A673 (cell line): ENCODE data around the gene SEPTIN1. TPM values are rescaled to one million over a fixed set of nuclear protein-coding genes. Genes with fewer than 3 reads are reported as not detected.
"Not testable (repeated sequence)": the region's sequence is repeated elsewhere in the genome, so short reads cannot be mapped to it uniquely, and the experiment has no call there.

Experiments
- BruUV-seq: library from RNA; stranded (reverse); fragments of 400-500 nt; replicated peaks from 2 replicates; lab custom pipeline; 2021; lab: Mats Ljungman, UMichigan
- CTCF ChIA-PET: fragments of 300-600 bp; sonication (Branson Sonifier 250); formaldehyde crosslinking; loops from one replicate; lab custom pipeline; 2022; ENCODE audit warnings: antibody characterized with exemption; lab: Charles Lee
- POLR2A ChIA-PET: fragments of 300-600 bp; sonication (Branson Sonifier 250); formaldehyde crosslinking; loops from one replicate; lab custom pipeline; 2022; ENCODE audit warnings: antibody characterized with exemption; ENCODE audit not compliant: low non-redundant PET; lab: Charles Lee
- DNase-seq: peaks from one replicate; pipeline ENCODE4 v3.0.0-alpha.2; 2015; ENCODE audit warnings: low spot score
- H3K27ac ChIP-seq: fragments of 200-600 bp; sonication (generic); 2 replicates; pipeline ENCODE4 v1.5.1; 2016; ENCODE audit warnings: mixed run types, low read depth, mild to moderate bottlenecking, mixed read lengths, antibody characterized with exemption, low read length; ENCODE audit not compliant: poor library complexity, severe bottlenecking
- H3K27me3 ChIP-seq: fragments of 200-600 bp; sonication (generic); replicated peaks from 2 replicates; pipeline ENCODE4 v1.6.1; 2017; ENCODE audit warnings: mixed run types, low read depth, mild to moderate bottlenecking, mixed read lengths, antibody characterized with exemption, low read length; ENCODE audit not compliant: insufficient read depth, poor library complexity
- H3K36me3 ChIP-seq: fragments of 200-600 bp; sonication (generic); 2 replicates; pipeline ENCODE4 v1.6.1; 2016; ENCODE audit warnings: mixed run types, mild to moderate bottlenecking, mixed read lengths, antibody characterized with exemption, low read length; ENCODE audit not compliant: insufficient read depth, poor library complexity, severe bottlenecking
- H3K4me1 ChIP-seq: fragments of 200-600 bp; sonication (generic); 2 replicates; pipeline ENCODE4 v1.6.1; 2017; ENCODE audit warnings: mixed run types, mild to moderate bottlenecking, mixed read lengths, antibody characterized with exemption, low read length; ENCODE audit not compliant: insufficient read depth, poor library complexity, severe bottlenecking
- H3K4me3 ChIP-seq: fragments of 200-600 bp; sonication (generic); 2 replicates; pipeline ENCODE4 v1.5.1; 2016; ENCODE audit warnings: low read depth, mixed run types, mild to moderate bottlenecking, mixed read lengths, low read length; ENCODE audit not compliant: poor library complexity, severe bottlenecking
- H3K9me3 ChIP-seq: fragments of 200-600 bp; sonication (generic); 2 replicates; pipeline ENCODE4 v1.6.1; 2016; ENCODE audit warnings: mixed run types, low read depth, mild to moderate bottlenecking, mixed read lengths, antibody characterized with exemption, low read length; ENCODE audit not compliant: poor library complexity, severe bottlenecking
- CTCF ChIP-seq: fragments of 300-800, 200-600 bp; sonication (generic); conservative IDR thresholded peaks from 2 replicates; pipeline ENCODE4 v1.5.1; 2017; ENCODE audit warnings: low read depth, mild to moderate bottlenecking, antibody characterized with exemption, low read length, moderate library complexity, mixed read lengths
- EZH2 ChIP-seq: fragments of 200-600 bp; sonication (generic); IDR thresholded peaks from 2 replicates; pipeline ENCODE4 v1.6.1; 2017; ENCODE audit warnings: borderline replicate concordance, low read depth, mild to moderate bottlenecking, mixed read lengths, antibody characterized with exemption, low read length; ENCODE audit not compliant: poor library complexity, severe bottlenecking
- intact Hi-C: fragments of 100-400 bp; cut with micrococcal nuclease; formaldehyde crosslinking; loops from one replicate; pipeline ENCODE4 v1.10.0; 2022; ENCODE audit not compliant: unreplicated experiment
- total RNA-seq: library from RNA; stranded (reverse); gene quantifications from 2 replicates; pipeline ENCODE4 v1.2.3, GENCODE V29; 2021

SEPTIN1 gene
- total RNA-seq, 1 experiment from 2014 or later, result 0.86 TPM

DNA sequence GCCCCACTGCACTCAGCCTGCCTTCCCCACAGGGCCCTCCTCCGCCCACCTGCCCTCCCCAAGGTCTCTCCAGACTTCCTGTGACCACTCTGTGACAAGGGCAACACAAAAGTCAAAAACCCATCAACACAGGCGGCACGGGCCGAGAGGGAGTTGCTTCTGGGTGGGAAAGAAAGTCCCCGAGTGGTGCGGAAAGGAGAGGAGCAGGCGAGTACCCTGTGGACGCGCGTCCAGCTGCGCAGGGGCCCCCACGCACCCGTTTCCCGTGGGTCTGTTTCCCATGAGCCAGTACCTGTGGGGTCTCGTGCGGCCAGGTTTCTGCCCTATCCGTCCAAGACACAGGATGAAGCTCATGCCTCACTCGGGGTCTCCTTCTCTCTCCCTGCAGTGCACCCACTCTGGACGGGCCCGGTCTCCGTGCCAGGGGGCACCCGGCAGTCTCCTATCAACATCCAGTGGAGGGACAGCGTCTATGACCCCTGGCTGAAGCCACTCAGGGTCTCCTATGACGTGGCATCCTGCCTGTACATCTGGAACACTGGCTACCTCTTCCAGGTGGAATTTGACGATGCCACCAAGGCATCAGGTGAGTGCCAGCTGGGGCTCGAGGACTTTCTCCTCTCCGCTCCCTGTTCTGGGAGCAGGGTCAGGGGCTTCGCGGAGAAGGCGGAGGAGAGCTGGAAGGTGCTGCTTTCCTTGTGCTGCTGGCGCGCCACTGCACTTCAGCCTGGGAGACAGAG, 39.4 kb downstream of the SEPTIN1 start:
- no peak overlapping the region for H3K27ac ChIP-seq
- no peak for TF ChIP-seq CTCF
- TF ChIP-seq EZH2, result no peak
- CTCF ChIA-PET, result no interaction called here
- H3K4me1 ChIP-seq, result no peaks in the 10 kb centered on the region
- intact Hi-C loops, result no loop called here
- H3K4me3 ChIP-seq, result no peak overlapping the region
- H3K9me3 ChIP-seq, result no peaks in the 10 kb centered on the region
- no TSS peak for BruUV-seq
- H3K36me3 ChIP-seq, result no peaks in the 10 kb centered on the region
- DNase-seq, result no peak
- POLR2A ChIA-PET, result no interaction called here
- H3K27me3 ChIP-seq, result no peaks in the 10 kb centered on the region

DNA sequence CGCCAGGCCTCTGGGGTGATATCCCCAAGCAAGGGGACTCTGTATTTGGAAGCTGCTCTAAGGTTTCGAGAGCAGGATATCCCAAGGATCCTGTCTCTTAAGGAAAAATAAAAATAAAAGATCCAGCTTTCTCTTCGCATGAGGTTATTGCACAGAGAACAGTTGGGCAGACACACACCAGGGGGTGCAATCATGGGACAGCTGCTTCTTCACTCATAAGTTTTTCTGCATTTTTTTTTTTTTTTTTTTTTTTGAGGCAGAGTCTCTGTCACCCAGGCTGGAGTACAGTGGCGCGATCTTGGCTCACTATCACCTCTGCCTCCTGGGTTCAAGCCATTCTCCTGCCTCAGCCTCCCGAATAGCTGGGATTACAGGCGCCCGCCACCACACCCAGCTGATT, 40.4 kb downstream of the SEPTIN1 start:
- not testable (repeated sequence) for H3K27ac ChIP-seq, H3K4me1 ChIP-seq

GRCh38 chr16:30340621-30341020, 41.7 kb downstream of the SEPTIN1 start:
- POLR2A ChIA-PET, result no interaction called here
- TF ChIP-seq CTCF (no peak), EZH2 (no peak)

More for the DNA sequence above, 40.4 kb downstream of the SEPTIN1 start:
- H3K36me3 ChIP-seq, CTCF ChIA-PET, BruUV-seq, POLR2A ChIA-PET, H3K27me3 ChIP-seq, DNase-seq, intact Hi-C loops, H3K4me3 ChIP-seq, H3K9me3 ChIP-seq: not testable (repeated sequence)

GRCh38 chr16:30338715-30339114, 43.6 kb downstream of the SEPTIN1 start:
- POLR2A ChIA-PET, CTCF ChIA-PET, H3K27me3 ChIP-seq, H3K36me3 ChIP-seq, H3K27ac ChIP-seq, H3K4me1 ChIP-seq, intact Hi-C loops, H3K4me3 ChIP-seq, BruUV-seq, H3K9me3 ChIP-seq, DNase-seq: not testable (repeated sequence)

More at GRCh38 chr16:30340621-30341020, 41.7 kb downstream of the SEPTIN1 start:
- no peak overlapping the region for H3K27ac ChIP-seq
- no TSS peak for BruUV-seq
- no peak overlapping the region for H3K4me3 ChIP-seq
- no peaks in the 10 kb centered on the region for H3K9me3 ChIP-seq
- no peaks in the 10 kb centered on the region for H3K36me3 ChIP-seq
- no peaks in the 10 kb centered on the region for H3K27me3 ChIP-seq
- CTCF ChIA-PET, result no interaction called here
- no peaks in the 10 kb centered on the region for H3K4me1 ChIP-seq
- intact Hi-C loops, result no loop called here
- no peak for DNase-seq

GRCh38 chr16:30337964-30338357, 44.4 kb downstream of the SEPTIN1 start:
- H3K36me3 ChIP-seq, H3K4me3 ChIP-seq, intact Hi-C loops, DNase-seq, POLR2A ChIA-PET, BruUV-seq, H3K27me3 ChIP-seq, H3K9me3 ChIP-seq, H3K4me1 ChIP-seq, H3K27ac ChIP-seq: not testable (repeated sequence)
- CTCF ChIA-PET, result interaction anchor here (0.5 kb wide), 1 partner anchor 92 kb away, joined by 3 read pairs; the partner anchor contains the start of gene DCTPP1
